Stimulated activated CD8-positive, alpha-beta memory T cell treated with anti-CD3 and anti-CD28 coated beads, Interleukin-15, amount 100 ng/mL, for 48 hours (primary cell): ENCODE measurements around the gene ABHD2.
"Not testable (repeated sequence)": the region's sequence is repeated elsewhere in the genome, so short reads cannot be mapped to it uniquely, and the experiment has no call there.

Experiments
- DNase-seq, 2 donors: peaks; one replicate each; pipeline ENCODE4 v3.0.0-alpha.2; 2020; ENCODE audit warnings: low read depth in 2 of 2

Gene ABHD2

GRCh38 chr15:89119489-89120478 lies 31.5 kb downstream of the ABHD2 start:
- no peak for DNase-seq

DNA sequence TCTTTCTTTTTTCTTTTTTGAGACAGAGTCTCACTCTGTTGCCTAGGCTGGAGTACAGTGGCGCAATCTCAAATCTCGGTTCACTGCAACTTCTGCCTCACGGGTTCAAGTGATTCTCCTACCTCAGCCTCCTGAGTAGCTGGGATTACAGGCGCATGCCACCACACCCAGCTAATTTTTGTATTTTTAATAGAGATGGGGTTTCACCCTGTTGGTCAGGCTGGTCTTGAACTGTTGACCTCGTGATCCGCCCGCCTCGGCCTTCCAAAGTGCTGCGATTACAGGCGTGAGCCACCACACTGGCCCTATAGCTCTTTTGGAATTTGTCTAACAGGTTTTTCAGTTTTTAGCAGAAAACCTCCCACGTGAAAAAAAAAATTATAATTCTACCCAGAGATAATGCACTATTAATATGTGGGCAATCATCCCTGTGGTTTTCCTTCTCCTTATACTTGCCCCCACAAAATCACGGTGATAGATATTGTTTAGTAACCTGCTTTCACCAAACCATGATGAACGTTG lies 32.3 kb downstream of the ABHD2 start:
- not testable (repeated sequence) for DNase-seq

DNA sequence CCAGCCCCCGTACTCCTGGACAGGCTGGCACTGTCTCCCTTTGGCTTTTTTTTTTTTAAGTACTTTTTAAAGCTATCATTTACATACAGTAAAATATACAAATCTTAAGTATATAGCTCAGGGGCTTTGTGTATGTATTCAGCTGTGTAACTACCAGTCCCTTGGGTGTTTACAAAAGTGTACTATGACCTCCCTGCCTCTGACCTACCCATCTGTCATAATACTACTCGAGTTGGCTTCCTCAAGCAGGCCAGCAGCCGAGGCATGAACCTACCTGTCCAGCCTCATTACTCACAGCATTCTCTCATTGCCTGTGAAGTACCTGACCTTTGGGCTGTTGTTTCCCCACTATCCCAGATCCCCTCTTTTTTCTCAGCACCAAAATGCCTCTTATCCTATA lies 33.2 kb downstream of the ABHD2 start:
- no peak for DNase-seq

GRCh38 chr15:89122505-89123180 lies 34.4 kb downstream of the ABHD2 start:
- DNase-seq: no peak

DNA sequence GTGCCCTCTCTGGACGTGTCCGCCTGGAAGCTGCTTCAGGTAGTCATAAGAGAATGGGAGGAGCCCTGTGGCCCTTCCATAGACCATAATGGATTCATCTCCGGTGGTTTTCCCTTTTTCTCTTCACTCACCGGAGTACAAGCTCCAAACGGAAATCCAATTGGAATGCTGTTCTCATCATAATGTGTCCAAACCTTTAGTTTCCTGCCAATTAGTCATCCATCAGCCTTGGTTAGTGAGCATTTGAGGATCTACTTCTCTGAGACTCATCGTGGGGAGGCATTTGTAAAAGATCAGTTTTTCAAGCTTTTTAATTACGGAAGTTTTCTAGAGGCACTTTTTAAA lies 34.9 kb downstream of the ABHD2 start:
- DNase-seq: no peak

DNA sequence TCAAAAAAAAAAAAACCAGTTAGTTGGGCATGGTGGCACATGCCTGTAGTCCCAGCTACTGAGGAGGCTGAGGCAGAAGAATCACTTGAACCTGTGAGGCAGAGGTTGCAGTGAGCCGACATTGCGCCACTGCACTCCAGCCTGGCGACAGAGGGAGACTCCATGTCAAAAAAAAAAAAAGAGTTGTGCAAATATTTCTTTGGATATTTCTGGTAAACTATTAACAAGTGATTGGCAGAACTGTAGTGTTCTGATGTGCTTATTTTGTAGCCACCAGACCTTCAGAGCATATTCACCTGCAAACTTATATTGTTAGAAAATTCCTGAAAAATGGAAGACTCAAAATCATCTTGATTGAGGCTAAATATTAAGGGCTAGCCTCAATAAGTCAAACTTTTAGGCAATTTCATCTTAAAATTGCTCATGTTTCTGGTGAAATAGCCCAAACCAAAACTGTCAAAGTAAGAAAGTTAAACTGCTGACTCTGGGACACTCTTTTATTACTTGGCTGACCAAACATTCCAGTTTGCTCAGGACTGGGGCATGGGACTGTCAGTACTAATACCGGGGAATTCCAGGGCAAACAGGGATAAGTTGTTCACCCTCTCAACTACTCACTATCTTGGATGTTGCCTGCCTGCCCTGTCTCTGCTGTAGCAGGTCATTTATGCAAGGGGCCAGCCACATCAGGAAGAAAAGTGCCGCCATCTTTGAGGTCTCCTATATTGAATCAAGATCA lies 37.0 kb downstream of the ABHD2 start:
- DNase-seq: no peak

- no peak for DNase-seq
Observed at GRCh38 chr15:89126009-89126408, 37.8 kb downstream of the ABHD2 start.

DNA sequence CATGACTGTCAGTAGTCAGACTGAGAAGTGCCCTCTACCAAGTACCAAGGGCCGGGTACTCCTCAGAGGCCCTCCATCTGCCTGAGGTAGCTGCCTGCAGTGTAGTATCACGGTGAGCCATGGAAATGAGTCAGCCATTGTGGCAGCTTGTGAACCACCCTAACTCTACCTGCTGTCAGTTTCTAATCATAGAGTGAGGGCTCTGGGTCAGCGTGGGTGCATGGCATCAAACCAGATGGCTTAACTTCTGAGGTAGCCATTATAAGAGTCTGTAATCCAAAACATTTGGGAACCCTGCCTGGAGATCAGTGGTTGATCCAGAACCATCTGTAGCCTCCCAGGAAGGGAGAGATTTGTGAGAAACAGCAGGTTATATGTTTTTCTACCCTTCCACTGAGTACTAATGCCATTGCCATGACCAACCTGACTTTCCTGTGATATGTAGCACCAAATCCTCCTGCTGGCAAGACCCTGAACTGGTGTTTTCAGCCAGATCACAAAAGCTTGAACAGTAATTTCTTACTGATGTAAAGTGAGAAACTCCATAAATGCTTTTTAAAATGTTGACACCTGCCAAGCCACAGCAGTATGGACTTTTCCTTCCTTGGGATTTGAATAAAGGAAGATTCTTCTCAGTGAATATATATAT lies 38.9 kb downstream of the ABHD2 start:
- peak; percentile 25 to 35 for DNase-seq

GRCh38 chr15:89128320-89129122 lies 40.3 kb downstream of the ABHD2 start:
- no peak for DNase-seq

DNA sequence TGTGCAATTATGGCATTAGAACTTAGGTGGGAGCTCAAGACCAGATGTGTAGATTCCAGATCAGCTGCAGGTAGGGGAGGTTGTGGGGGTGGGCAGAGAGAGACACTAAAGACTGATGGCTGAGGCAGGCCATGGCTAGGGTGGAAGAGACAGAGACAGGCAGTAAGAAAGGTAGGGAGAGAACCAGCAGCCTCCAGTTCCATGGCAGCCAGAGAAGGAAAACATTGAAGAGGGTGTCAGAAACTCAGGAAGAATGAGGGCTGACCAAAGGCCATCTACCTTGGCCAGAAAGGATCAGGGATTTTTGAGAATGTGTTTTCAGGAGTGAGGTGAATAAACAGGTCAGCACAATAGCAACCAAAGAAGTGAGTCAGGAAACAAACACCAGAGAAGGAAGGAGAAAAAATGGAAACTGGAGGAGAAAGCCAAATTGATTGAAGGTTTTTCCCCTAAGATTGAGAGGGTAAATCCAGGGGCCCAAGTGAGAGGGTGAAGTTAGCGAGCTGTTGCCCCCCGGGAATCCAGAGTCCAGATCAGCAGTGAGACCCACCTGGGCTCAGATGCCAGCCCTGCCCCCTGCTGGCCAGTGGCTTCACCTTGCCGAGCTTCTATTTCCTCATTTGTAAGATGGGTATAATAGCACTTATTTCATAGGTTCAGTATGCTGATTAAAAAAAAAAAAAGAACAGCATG lies 41.0 kb downstream of the ABHD2 start:
- DNase-seq: peak; percentile 38

DNA sequence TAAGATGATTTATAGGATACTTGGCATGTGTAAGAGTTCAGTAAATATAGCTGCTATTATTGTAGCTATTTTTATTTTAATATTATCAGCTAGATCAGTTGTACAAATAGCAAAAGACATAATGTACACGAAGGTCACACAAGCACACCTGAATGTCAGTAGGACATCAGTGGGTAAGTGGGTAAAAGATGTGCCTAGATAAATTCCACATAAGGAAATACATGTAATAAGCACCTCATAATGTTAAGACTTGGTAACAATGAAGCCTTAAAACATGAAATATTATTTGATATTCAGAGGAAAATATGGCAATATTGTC lies 41.5 kb downstream of the ABHD2 start:
- no peak for DNase-seq

DNA sequence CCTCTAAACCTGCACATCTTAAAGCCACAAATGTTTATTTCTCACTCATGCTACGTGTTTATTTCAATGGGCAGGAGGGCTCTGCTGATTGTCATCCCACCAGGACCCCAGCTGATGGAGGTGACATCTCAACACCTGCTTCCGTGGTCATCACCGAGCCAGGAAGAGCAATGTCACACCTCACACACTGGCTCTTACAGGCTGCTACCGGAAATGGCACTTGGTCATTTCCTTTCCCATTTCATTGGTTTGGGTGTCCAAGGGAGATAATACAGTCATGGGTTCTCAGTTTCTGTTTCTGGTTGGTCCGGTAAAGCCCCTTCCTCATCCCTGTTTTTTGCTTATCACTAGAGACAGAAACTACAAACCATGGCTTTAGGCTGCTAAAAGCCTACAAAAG lies 41.9 kb downstream of the ABHD2 start:
- DNase-seq: no peak

- DNase-seq: no peak
Observed at GRCh38 chr15:89131731-89132130, 43.5 kb downstream of the ABHD2 start.

DNA sequence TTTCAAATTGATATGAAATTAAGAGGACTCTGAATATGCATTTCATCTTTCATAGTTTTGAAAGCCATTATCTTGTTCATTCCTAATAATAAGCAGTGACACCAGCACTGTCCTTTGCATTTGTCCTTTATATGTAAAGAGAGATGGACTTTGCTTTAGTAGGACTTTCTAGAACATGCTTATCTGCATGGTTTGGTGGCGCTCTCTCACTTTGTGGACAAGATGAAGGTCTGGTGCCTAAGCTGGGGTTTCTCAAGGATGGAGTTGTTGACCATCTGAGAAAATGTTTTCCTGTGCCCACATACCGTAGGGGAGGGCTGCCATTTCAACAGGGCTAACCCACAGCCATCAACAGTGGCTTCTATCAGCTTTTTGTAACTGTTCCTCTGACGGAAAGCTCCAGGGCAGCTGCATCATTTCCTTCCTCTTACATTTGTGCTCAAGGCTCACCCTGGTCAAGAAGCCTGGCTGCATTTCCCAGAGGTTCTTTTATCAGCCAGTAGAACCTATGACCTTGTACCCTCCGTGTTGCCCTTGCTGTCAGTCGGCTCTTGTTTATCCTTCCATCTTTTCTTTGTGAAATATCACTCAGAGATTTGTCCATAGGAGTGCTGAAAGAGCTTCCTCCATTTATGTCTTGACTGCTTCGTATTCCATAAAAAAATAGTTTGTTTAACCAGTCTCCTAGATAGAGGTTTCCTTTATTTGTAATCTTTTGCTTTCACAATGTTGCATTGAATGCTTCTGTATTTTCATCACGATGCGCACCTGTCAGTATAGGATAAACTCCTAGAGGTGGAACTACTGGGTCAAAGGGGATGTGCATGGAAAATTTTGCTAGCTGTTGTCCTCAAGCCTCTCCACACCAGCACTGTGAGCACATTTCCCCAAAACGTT lies 44.6 kb downstream of the ABHD2 start:
- no peak for DNase-seq

- not testable (repeated sequence) for DNase-seq
Observed at GRCh38 chr15:89135387-89136077, 47.3 kb downstream of the ABHD2 start.

- no peak for DNase-seq
Observed at GRCh38 chr15:89136078-89136806, 48.0 kb downstream of the ABHD2 start.

DNA sequence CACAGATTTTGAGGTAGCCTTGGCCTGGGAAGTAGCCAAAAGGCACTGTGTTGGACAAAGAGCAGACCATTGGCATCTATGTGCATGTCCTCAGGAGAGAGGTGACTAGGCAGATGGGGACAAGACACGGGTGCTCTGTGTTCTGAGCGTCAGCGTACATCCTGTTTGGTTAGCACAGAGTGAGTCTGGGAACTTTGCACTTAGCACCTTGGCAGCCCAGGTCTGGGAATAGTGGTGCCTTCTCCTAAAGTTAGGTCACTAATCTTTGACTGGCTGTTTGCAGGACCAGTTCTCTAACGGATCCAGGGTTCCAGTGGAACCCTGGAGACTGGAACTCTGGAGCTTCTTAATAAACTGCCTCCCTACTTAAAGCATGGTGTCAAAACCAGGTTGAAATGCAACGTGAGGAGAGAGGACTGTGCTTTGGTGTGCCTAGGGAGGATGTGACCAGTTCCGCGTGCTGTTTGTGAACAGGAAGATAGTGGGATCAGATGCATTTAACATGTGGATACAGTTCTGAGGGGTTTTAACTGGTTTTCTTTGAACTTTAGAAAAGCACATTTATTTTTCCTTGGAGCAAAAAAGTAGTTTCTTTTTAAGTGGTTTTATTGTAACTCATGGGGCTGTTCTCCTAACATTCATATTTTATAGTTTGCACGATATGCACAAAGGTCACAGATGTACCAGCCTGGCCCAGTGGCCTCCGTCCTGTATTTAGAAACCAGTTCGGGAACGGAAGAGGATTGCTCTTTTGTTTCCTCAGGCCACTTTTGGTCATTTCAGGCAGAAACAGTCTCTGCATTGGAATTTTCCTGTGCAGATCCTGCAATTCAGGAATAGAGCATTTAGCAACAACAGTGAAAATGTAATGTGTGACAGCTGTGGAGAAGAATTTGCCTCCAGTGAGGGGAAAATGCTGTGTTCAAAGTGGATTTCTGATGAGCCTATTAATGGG lies 48.8 kb downstream of the ABHD2 start:
- DNase-seq: no peak
